GM23338 (cell line): ENCODE measurements around the gene PAPPA. TPM values are rescaled to one million over a fixed set of nuclear protein-coding genes. Genes with fewer than 3 reads are reported as not detected.
A peak's percentile ranks its signal among the peaks of the same experiment; 100 is the strongest.

Experiments
- ATAC-seq: fragments of 200-7000 bp; cut with Tn5 transposase; 3 replicates; pipeline ENCODE4 v1.9.1; 2020
- DNase-seq: peaks from one replicate; pipeline ENCODE4 v3.0.0-alpha.2; 2015; ENCODE audit warnings: low spot score
- H2AFZ ChIP-seq: fragments of 200-600 bp; sonication (generic); 2 replicates; pipeline ENCODE4 v1.8.0; 2016; ENCODE audit warnings: antibody characterized with exemption, mild to moderate bottlenecking, moderate library complexity
- H3F3A ChIP-seq: fragments of 200-600 bp; sonication (generic); replicated peaks from 2 replicates; pipeline ENCODE4 v1.8.0; 2017; ENCODE audit warnings: antibody characterized with exemption, mixed run types, low read depth
- H3K27ac ChIP-seq: fragments of 200-600 bp; sonication (generic); 2 replicates; pipeline ENCODE4 v1.6.1; 2016; ENCODE audit warnings: low read depth
- H3K27me3 ChIP-seq: fragments of 200-600 bp; sonication (generic); 2 replicates; pipeline ENCODE4 v1.8.0; 2016; ENCODE audit warnings: mild to moderate bottlenecking, mixed run types, moderate library complexity; ENCODE audit not compliant: insufficient read depth
- H3K36me3 ChIP-seq: fragments of 200-600 bp; sonication (generic); 2 replicates; pipeline ENCODE4 v1.8.0; 2016; ENCODE audit warnings: mild to moderate bottlenecking; ENCODE audit not compliant: insufficient read depth
- H3K4me1 ChIP-seq: fragments of 200-600 bp; sonication (generic); 2 replicates; pipeline ENCODE4 v1.8.0; 2016; ENCODE audit warnings: mild to moderate bottlenecking, moderate library complexity; ENCODE audit not compliant: insufficient read depth
- H3K4me2 ChIP-seq: fragments of 200-600 bp; sonication (generic); 2 replicates; pipeline ENCODE4 v1.7.1; 2017; ENCODE audit warnings: mixed run types
- H3K4me3 ChIP-seq: fragments of 200-600 bp; sonication (generic); 2 replicates; pipeline ENCODE4 v1.6.1; 2016; ENCODE audit warnings: mixed run types
- H3K79me2 ChIP-seq: fragments of 200-600 bp; sonication (generic); replicated peaks from 2 replicates; pipeline ENCODE4 v1.8.0; 2017; ENCODE audit warnings: mild to moderate bottlenecking; ENCODE audit not compliant: insufficient read depth
- H3K9me2 ChIP-seq: fragments of 200-600 bp; sonication (generic); 2 replicates; pipeline ENCODE4 v1.8.0; 2017; ENCODE audit not compliant: insufficient read depth
- H4K20me1 ChIP-seq: fragments of 200-600 bp; sonication (generic); replicated peaks from 2 replicates; pipeline ENCODE4 v1.8.0; 2017; ENCODE audit warnings: mild to moderate bottlenecking; ENCODE audit not compliant: insufficient read depth
- H3K27ac Mint-ChIP-seq: 2 replicates; pipeline ENCODE4 v1.8.0; 2020; ENCODE audit warnings: inconsistent platforms, mild to moderate bottlenecking, moderate library complexity, mixed read lengths
- H3K27me3 Mint-ChIP-seq: 3 replicates; pipeline ENCODE4 v1.8.0; 2022; ENCODE audit warnings: low read depth, mild to moderate bottlenecking, moderate library complexity, mixed read lengths, inconsistent platforms; ENCODE audit not compliant: insufficient read depth, poor library complexity
- H3K36me3 Mint-ChIP-seq: 3 replicates; pipeline ENCODE4 v1.8.0; 2021; ENCODE audit warnings: low read depth, mild to moderate bottlenecking, inconsistent platforms, moderate library complexity, mixed read lengths
- H3K4me1 Mint-ChIP-seq: 3 replicates; pipeline ENCODE4 v1.8.0; 2020; ENCODE audit warnings: mild to moderate bottlenecking, inconsistent platforms, mixed read lengths
- H3K4me3 Mint-ChIP-seq: 3 replicates; pipeline ENCODE4 v1.8.0; 2021; ENCODE audit warnings: moderate library complexity, mild to moderate bottlenecking, inconsistent platforms, mixed read lengths
- H3K9me3 Mint-ChIP-seq: 3 replicates; pipeline ENCODE4 v1.8.0; 2020; ENCODE audit warnings: moderate library complexity, mild to moderate bottlenecking, inconsistent platforms, mixed read lengths
- EZH2 ChIP-seq: fragments of 200-600 bp; sonication (generic); IDR thresholded peaks from one replicate; pipeline ENCODE4 v1.8.0; 2017; ENCODE audit warnings: antibody characterized with exemption, mild to moderate bottlenecking, low read depth; ENCODE audit not compliant: unreplicated experiment
- EZH2phosphoT487 ChIP-seq: fragments of 200-600 bp; sonication (generic); IDR thresholded peaks from one replicate; pipeline ENCODE4 v1.8.1; 2018; ENCODE audit warnings: antibody characterized with exemption; ENCODE audit not compliant: unreplicated experiment
- JUNB ChIP-seq: IDR thresholded peaks from one replicate; pipeline ENCODE4 v1.6.1; 2016; ENCODE audit warnings: antibody characterized with exemption; ENCODE audit not compliant: unreplicated experiment
- NANOG ChIP-seq: IDR thresholded peaks from 2 replicates; pipeline ENCODE4 v1.6.1; 2016; ENCODE audit warnings: antibody characterized with exemption, borderline replicate concordance
- POLR2AphosphoS5 ChIP-seq: IDR thresholded peaks from 2 replicates; pipeline ENCODE4 v1.6.1; 2016; ENCODE audit warnings: antibody characterized with exemption, low read depth
- ZNF331 ChIP-seq: fragments of 250-450 bp; sonication (Bioruptor Pico); IDR thresholded peaks from 2 replicates; pipeline ENCODE4 v1.5.0; 2020; ENCODE audit warnings: low read depth, mild to moderate bottlenecking, moderate library complexity
- ZNF462 ChIP-seq: fragments of 250-450 bp; sonication (Bioruptor Pico); IDR thresholded peaks from 2 replicates; pipeline ENCODE4 v1.5.0; 2020; ENCODE audit warnings: mild to moderate bottlenecking, moderate library complexity
- polyA plus RNA-seq: library from polyadenylated mRNA; unstranded; fragments of >200 nt; fragmentation: Nextera tagmentation; extraction: Ambion mirVana; gene quantifications from 2 replicates; pipeline ENCODE4 v1.2.1, GENCODE V29; 2016
- total RNA-seq: library from RNA; depleted of rRNA; stranded (reverse); fragments of >200 nt; shearing (Covaris generic); gene quantifications from 2 replicates; pipeline ENCODE4 v1.2.3, GENCODE V29; 2014
- TF ChIP-seq, protein P1 (sequence below): IDR thresholded peaks from one replicate; pipeline ENCODE4 v1.6.1; 2018; ENCODE audit warnings: antibody characterized with exemption; ENCODE audit not compliant: unreplicated experiment
- TF ChIP-seq, protein P2 (sequence below), 2 experiments: fragments of 200-600 bp in 1 of 2; sonication (generic) in 1 of 2; conservative IDR thresholded peaks; 2 replicates each; pipeline versions ENCODE4 v1.5.1 to v1.6.1; 2016 to 2017; ENCODE audit warnings: antibody characterized with exemption in 2 of 2, low read depth in 2 of 2, mild to moderate bottlenecking in 2 of 2, moderate library complexity in 1 of 2
- TF ChIP-seq, protein P3 (sequence below): IDR thresholded peaks from 2 replicates; pipeline ENCODE4 v1.6.1; 2016; ENCODE audit warnings: antibody characterized with exemption

PAPPA gene
- total and polyA plus RNA-seq, 2 experiments from 2014 or later: 0.38 to 0.66 TPM

- H3K27ac ChIP-seq: no peak overlapping the region
- no peaks in the 10 kb centered on the region for H3K79me2 ChIP-seq
- no peaks in the 10 kb centered on the region for H4K20me1 ChIP-seq
- H3K36me3 Mint-ChIP-seq: no peaks in the 10 kb centered on the region
- ATAC-seq (no peak), DNase-seq (no peak)
- H3K27ac Mint-ChIP-seq: no peak overlapping the region
- TF ChIP-seq JUNB: no peak
- H3K9me3 Mint-ChIP-seq: no peaks in the 10 kb centered on the region
- no peak overlapping the region for H3K4me3 Mint-ChIP-seq
- 0 out of 2 replicates have a peak, but pooled peaks cover 10% of the 10 kb centered on the region for H3K9me2 ChIP-seq
- H3K36me3 ChIP-seq: no peaks in the 10 kb centered on the region
- H3K4me2 ChIP-seq: no peak overlapping the region
- H3K4me1 ChIP-seq: peaks cover 4% of the 10 kb centered on the region; the same call in 1 of the 2 replicates
- no peak overlapping the region for H3K4me3 ChIP-seq
- no peaks in the 10 kb centered on the region for H3F3A ChIP-seq
- peaks cover 5% of the 10 kb centered on the region; the same call in 2 of the 3 replicates for H3K4me1 Mint-ChIP-seq
- no peaks in the 10 kb centered on the region for H3K27me3 Mint-ChIP-seq
- H3K27me3 ChIP-seq: no peaks in the 10 kb centered on the region
- no peak overlapping the region for H2AFZ ChIP-seq
Observed at GRCh38 chr9:116218399-116218798, 64.8 kb downstream of the PAPPA start.

DNA sequence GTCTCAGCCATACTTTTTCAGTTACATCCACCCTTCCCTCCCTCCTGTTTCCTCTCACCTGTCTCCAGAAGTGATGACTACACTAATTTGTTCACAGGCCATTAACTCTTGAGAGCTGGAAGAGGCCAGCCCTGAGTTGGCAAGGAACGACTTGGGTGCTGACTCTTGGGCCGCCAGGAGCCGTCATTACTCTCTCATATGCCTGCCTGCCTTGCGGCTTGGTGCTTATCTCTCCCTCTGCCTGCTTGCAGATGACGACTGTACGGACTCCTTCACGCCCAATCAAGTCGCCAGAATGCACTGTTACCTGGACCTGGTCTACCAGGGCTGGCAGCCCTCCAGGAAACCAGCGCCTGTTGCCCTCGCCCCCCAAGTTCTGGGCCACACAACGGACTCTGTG is 66.1 kb downstream of the PAPPA start:
- Mint-ChIP-seq H3K27ac (no peak overlapping the region), H3K9me3 (no peaks in the 10 kb centered on the region), H3K36me3 (no peaks in the 10 kb centered on the region), H3K4me3 (no peak overlapping the region), H3K27me3 (no peaks in the 10 kb centered on the region), H3K4me1 (no peaks in the 10 kb centered on the region)
- no peaks in the 10 kb centered on the region for H3K4me1 ChIP-seq
- no peaks in the 10 kb centered on the region for H3K27me3 ChIP-seq
- no peaks in the 10 kb centered on the region for H3K79me2 ChIP-seq
- no peak overlapping the region for H3K27ac ChIP-seq
- H3K9me2 ChIP-seq: 0 out of 2 replicates have a peak, but pooled peaks cover 4% of the 10 kb centered on the region
- H3K36me3 ChIP-seq: no peaks in the 10 kb centered on the region
- peak overlapping the region; percentile 43; the same call in 1 of the 2 replicates for H2AFZ ChIP-seq
- H4K20me1 ChIP-seq: no peaks in the 10 kb centered on the region
- no peaks in the 10 kb centered on the region for H3F3A ChIP-seq
- DNase-seq: peak; percentile 2
- H3K4me2 ChIP-seq: no peak overlapping the region
- no peak overlapping the region for H3K4me3 ChIP-seq
- no peak for ATAC-seq
- TF ChIP-seq POLR2AphosphoS5 (no peak), EZH2 (no peak), NANOG (no peak), ZNF331 (no peak), ZNF462 (CRISPR knock-in tag) (no peak), EZH2phosphoT487 (no peak)
- TF ChIP-seq, protein P1, sequence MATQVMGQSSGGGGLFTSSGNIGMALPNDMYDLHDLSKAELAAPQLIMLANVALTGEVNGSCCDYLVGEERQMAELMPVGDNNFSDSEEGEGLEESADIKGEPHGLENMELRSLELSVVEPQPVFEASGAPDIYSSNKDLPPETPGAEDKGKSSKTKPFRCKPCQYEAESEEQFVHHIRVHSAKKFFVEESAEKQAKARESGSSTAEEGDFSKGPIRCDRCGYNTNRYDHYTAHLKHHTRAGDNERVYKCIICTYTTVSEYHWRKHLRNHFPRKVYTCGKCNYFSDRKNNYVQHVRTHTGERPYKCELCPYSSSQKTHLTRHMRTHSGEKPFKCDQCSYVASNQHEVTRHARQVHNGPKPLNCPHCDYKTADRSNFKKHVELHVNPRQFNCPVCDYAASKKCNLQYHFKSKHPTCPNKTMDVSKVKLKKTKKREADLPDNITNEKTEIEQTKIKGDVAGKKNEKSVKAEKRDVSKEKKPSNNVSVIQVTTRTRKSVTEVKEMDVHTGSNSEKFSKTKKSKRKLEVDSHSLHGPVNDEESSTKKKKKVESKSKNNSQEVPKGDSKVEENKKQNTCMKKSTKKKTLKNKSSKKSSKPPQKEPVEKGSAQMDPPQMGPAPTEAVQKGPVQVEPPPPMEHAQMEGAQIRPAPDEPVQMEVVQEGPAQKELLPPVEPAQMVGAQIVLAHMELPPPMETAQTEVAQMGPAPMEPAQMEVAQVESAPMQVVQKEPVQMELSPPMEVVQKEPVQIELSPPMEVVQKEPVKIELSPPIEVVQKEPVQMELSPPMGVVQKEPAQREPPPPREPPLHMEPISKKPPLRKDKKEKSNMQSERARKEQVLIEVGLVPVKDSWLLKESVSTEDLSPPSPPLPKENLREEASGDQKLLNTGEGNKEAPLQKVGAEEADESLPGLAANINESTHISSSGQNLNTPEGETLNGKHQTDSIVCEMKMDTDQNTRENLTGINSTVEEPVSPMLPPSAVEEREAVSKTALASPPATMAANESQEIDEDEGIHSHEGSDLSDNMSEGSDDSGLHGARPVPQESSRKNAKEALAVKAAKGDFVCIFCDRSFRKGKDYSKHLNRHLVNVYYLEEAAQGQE: no peak
- TF ChIP-seq, protein P2, sequence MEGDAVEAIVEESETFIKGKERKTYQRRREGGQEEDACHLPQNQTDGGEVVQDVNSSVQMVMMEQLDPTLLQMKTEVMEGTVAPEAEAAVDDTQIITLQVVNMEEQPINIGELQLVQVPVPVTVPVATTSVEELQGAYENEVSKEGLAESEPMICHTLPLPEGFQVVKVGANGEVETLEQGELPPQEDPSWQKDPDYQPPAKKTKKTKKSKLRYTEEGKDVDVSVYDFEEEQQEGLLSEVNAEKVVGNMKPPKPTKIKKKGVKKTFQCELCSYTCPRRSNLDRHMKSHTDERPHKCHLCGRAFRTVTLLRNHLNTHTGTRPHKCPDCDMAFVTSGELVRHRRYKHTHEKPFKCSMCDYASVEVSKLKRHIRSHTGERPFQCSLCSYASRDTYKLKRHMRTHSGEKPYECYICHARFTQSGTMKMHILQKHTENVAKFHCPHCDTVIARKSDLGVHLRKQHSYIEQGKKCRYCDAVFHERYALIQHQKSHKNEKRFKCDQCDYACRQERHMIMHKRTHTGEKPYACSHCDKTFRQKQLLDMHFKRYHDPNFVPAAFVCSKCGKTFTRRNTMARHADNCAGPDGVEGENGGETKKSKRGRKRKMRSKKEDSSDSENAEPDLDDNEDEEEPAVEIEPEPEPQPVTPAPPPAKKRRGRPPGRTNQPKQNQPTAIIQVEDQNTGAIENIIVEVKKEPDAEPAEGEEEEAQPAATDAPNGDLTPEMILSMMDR (conservative IDR thresholded peaks at IDR 0.05; ENCODE audit: low read depth in 2 of 2): no peak
- TF ChIP-seq, protein P3, sequence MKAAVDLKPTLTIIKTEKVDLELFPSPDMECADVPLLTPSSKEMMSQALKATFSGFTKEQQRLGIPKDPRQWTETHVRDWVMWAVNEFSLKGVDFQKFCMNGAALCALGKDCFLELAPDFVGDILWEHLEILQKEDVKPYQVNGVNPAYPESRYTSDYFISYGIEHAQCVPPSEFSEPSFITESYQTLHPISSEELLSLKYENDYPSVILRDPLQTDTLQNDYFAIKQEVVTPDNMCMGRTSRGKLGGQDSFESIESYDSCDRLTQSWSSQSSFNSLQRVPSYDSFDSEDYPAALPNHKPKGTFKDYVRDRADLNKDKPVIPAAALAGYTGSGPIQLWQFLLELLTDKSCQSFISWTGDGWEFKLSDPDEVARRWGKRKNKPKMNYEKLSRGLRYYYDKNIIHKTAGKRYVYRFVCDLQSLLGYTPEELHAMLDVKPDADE: no peak
